Measurements from ENCODE around the gene PCDHA1. TPM values are rescaled to one million over a fixed set of nuclear protein-coding genes. Genes with fewer than 3 reads are reported as not detected.

PCDHA1 gene
- total and polyA plus RNA-seq, 9 of the 15 experiments (the other 6 are each of a cell fraction or from before 2014, with no cell fraction given), result not detected

GRCh38 chr5:141001446-141001843 is 215.5 kb downstream of the PCDHA1 start:
- Histone ChIP-seq H4K20me1 (replicated peaks; ENCODE audit: control insufficient read depth, insufficient read depth, low read length) (no peaks in the 10 kb centered on the region), H3K9ac (ENCODE audit: insufficient read depth in 1 of 2, low read depth in 2 of 2, low read length in 2 of 2) (no peak overlapping the region), H3K9me3 (replicated peaks; ENCODE audit: control insufficient read depth, insufficient read depth, low read depth, low read length) (no peaks in the 10 kb centered on the region), H3K4me1 (replicated peaks in 1 of 2; ENCODE audit: control insufficient read depth in 2 of 2, insufficient read depth in 2 of 2, low read length in 2 of 2) (no peaks in the 10 kb centered on the region; a peak in 1 of 5 replicates), H3K27ac (ENCODE audit: extremely low read depth, low read depth, low read length) (no peak overlapping the region), H3K36me3 (ENCODE audit: control insufficient read depth, insufficient read depth, low read length) (no peaks in the 10 kb centered on the region), H3K4me2 (ENCODE audit: insufficient read depth, low read length) (no peak overlapping the region), H3K79me2 (ENCODE audit: control insufficient read depth, insufficient read depth, low read length) (no peaks in the 10 kb centered on the region), H3K4me3 (no peak overlapping the region), H2AFZ (ENCODE audit: low read depth, low read length) (no peak overlapping the region), H3K27me3 (ENCODE audit: control insufficient read depth in 2 of 2, insufficient read depth in 2 of 2, low read length in 2 of 2) (no peaks in the 10 kb centered on the region), H3K9me1 (ENCODE audit: control insufficient read depth, insufficient read depth, low read length) (no peaks in the 10 kb centered on the region)
- no peak for ATAC-seq
- ChIA-PET POLR2A (no interaction called here), CTCF (ENCODE audit: low intra/inter-chr PET ratio) (no interaction called here)
- BruUV-seq (replicated peaks), result no TSS peak
- no peak for DNase-seq (ENCODE audit: extremely low read depth in 1 of 4, low spot score in 3 of 4)
- WGBS (ENCODE audit: insufficient coverage, low coverage, missing lambda C conversion rate), result 1% methylated on average over 9 of the region's 9 CpGs
- TF ChIP-seq ETV5 (CRISPR knock-in tag; IDR thresholded peaks at IDR 0.05; ENCODE audit: low read depth), result no peak
- TF ChIP-seq POLR3A (IDR thresholded peaks at IDR 0.05; ENCODE audit: borderline replicate concordance, extremely low read depth, insufficient read depth, insufficient read length), result no peak
- no peak for TF ChIP-seq NR2F6 (CRISPR knock-in tag; IDR thresholded peaks at IDR 0.05)
- TF ChIP-seq SMAD4 (CRISPR knock-in tag; conservative IDR thresholded peaks at IDR 0.05), result no peak
- TF ChIP-seq GABPA (tag; conservative IDR thresholded peaks at IDR 0.05; ENCODE audit: low read depth), result no peak
- no peak for TF ChIP-seq BDP1 (IDR thresholded peaks at IDR 0.05; ENCODE audit: insufficient read depth, insufficient read length)
- no peak for TF ChIP-seq TEAD4 (IDR thresholded peaks at IDR 0.05; ENCODE audit: low read length)
- no peak for TF ChIP-seq TEAD4 (CRISPR knock-in tag; IDR thresholded peaks at IDR 0.05; ENCODE audit: borderline replicate concordance)
- intact Hi-C loops (cut with micrococcal nuclease) (no loop called here), in situ Hi-C loops (cut with MboI) (no loop called here)
- no peak for FAIRE-seq

Data from K562 (cell line).